WTC11 (cell line): ENCODE measurements around the gene MYO18B. TPM values are rescaled to one million over a fixed set of nuclear protein-coding genes. Genes with fewer than 3 reads are reported as not detected.

ENCODE experiments used
- ATAC-seq: fragments of 200-7000 bp; cut with Tn5 transposase; 2 replicates; pipeline ENCODE4 v1.10.0; 2021; ENCODE audit warnings: mild to moderate bottlenecking, moderate library complexity
- CTCF ChIA-PET: fragments of 300-600 bp; sonication (Branson Sonifier 250); formaldehyde crosslinking; loops from one replicate; lab custom pipeline; 2021; ENCODE audit warnings: antibody characterized with exemption; lab: Charles Lee
- POLR2A ChIA-PET: fragments of 350-600 bp; sonication (Branson Sonifier 250); formaldehyde crosslinking; loops from one replicate; lab custom pipeline; 2021; ENCODE audit warnings: antibody characterized with exemption; lab: Charles Lee
- DNase-seq: peaks from one replicate; pipeline ENCODE4 v3.0.0; 2021; ENCODE audit warnings: low spot score
- H3K27ac Mint-ChIP-seq: 2 replicates; pipeline ENCODE4 v1.8.0; 2021; ENCODE audit warnings: mixed read lengths
- H3K27me3 Mint-ChIP-seq: 2 replicates; pipeline ENCODE4 v1.8.0; 2021; ENCODE audit warnings: low read depth, mild to moderate bottlenecking, moderate library complexity, mixed read lengths
- H3K36me3 Mint-ChIP-seq: 2 replicates; pipeline ENCODE4 v1.8.0; 2021; ENCODE audit warnings: mixed read lengths
- H3K4me1 Mint-ChIP-seq: 2 replicates; pipeline ENCODE4 v1.8.0; 2022; ENCODE audit warnings: mixed read lengths
- H3K4me3 Mint-ChIP-seq: 2 replicates; pipeline ENCODE4 v1.8.0; 2021; ENCODE audit warnings: mild to moderate bottlenecking, moderate library complexity, mixed read lengths
- H3K9me3 Mint-ChIP-seq: 2 replicates; pipeline ENCODE4 v1.8.0; 2021; ENCODE audit warnings: mixed read lengths
- AR ChIP-seq: fragments of 250-450 bp; sonication (Bioruptor Pico); IDR thresholded peaks from 2 replicates; pipeline ENCODE4 v1.9.0; 2021; ENCODE audit warnings: mild to moderate bottlenecking
- ATF2 ChIP-seq: sonication (generic); formaldehyde crosslinking; IDR thresholded peaks from 2 replicates; pipeline ENCODE4 v1.8.1; 2022; ENCODE audit warnings: low read depth, missing genetic modification reagents, borderline replicate concordance
- FOXK1 ChIP-seq: sonication (generic); formaldehyde crosslinking; IDR thresholded peaks from 2 replicates; pipeline ENCODE4 v1.8.0; 2022; ENCODE audit warnings: mild to moderate bottlenecking, moderate library complexity, missing genetic modification reagents
- HMGA2 ChIP-seq: fragments of 250-450 bp; sonication (Bioruptor Pico); IDR thresholded peaks from 2 replicates; pipeline ENCODE4 v1.4.0; 2021; ENCODE audit warnings: mild to moderate bottlenecking, moderate library complexity
- IRF2 ChIP-seq: sonication (generic); formaldehyde crosslinking; IDR thresholded peaks from 2 replicates; pipeline ENCODE4 v1.8.0; 2022; ENCODE audit warnings: low read depth, missing genetic modification reagents, borderline replicate concordance
- JAZF1 ChIP-seq: fragments of 250-450 bp; sonication (Bioruptor Pico); IDR thresholded peaks from 2 replicates; pipeline ENCODE4 v1.9.0; 2021; ENCODE audit warnings: moderate library complexity, mild to moderate bottlenecking, inconsistent platforms
- JUN ChIP-seq: sonication (generic); formaldehyde crosslinking; IDR thresholded peaks from 2 replicates; pipeline ENCODE4 v1.8.0; 2023; ENCODE audit warnings: mild to moderate bottlenecking, missing genetic modification reagents
- NR1H2 ChIP-seq: sonication (generic); formaldehyde crosslinking; IDR thresholded peaks from 2 replicates; pipeline ENCODE4 v1.9.0; 2021; ENCODE audit warnings: mild to moderate bottlenecking, moderate library complexity, missing genetic modification reagents
- PRRX2 ChIP-seq: fragments of 250-450 bp; sonication (Bioruptor Pico); IDR thresholded peaks from 2 replicates; pipeline ENCODE4 v1.8.0; 2021; ENCODE audit warnings: mild to moderate bottlenecking
- SP1 ChIP-seq: sonication (generic); formaldehyde crosslinking; conservative IDR thresholded peaks from 2 replicates; pipeline ENCODE4 v1.8.1; 2022; ENCODE audit warnings: missing genetic modification reagents
- USF2 ChIP-seq: sonication (generic); formaldehyde crosslinking; IDR thresholded peaks from 2 replicates; pipeline ENCODE4 v1.8.1; 2023; ENCODE audit warnings: mild to moderate bottlenecking, missing genetic modification reagents, moderate library complexity
- ZNF121 ChIP-seq: sonication (generic); formaldehyde crosslinking; IDR thresholded peaks from 2 replicates; pipeline ENCODE4 v1.8.0; 2023; ENCODE audit warnings: missing genetic modification reagents
- ZNF138 ChIP-seq: sonication (generic); formaldehyde crosslinking; conservative IDR thresholded peaks from 2 replicates; pipeline ENCODE4 v1.8.1; 2022; ENCODE audit warnings: mild to moderate bottlenecking, moderate library complexity, missing genetic modification reagents
- ZNF263 ChIP-seq: sonication (generic); formaldehyde crosslinking; IDR thresholded peaks from 2 replicates; pipeline ENCODE4 v1.8.1; 2022; ENCODE audit warnings: low read depth, mild to moderate bottlenecking, moderate library complexity, missing genetic modification reagents
- ZNF396 ChIP-seq: fragments of 250-450 bp; sonication (Bioruptor Pico); IDR thresholded peaks from 2 replicates; pipeline ENCODE4 v1.8.0; 2021; ENCODE audit warnings: mild to moderate bottlenecking, moderate library complexity, borderline replicate concordance
- ZNF512 ChIP-seq: sonication (generic); formaldehyde crosslinking; IDR thresholded peaks from 2 replicates; pipeline ENCODE4 v1.8.1; 2022; ENCODE audit warnings: missing genetic modification reagents, borderline replicate concordance
- total RNA-seq: library from RNA; stranded (reverse); gene quantifications from 3 replicates; pipeline ENCODE4 v1.2.3, GENCODE V29; 2021
- TF ChIP-seq, protein P1 (sequence below): fragments of 250-450 bp; sonication (Bioruptor Pico); IDR thresholded peaks from 2 replicates; pipeline ENCODE4 v1.8.0; 2021; ENCODE audit warnings: mild to moderate bottlenecking
- TF ChIP-seq, protein P2 (sequence below): fragments of 250-450 bp; sonication (Bioruptor Pico); IDR thresholded peaks from 2 replicates; pipeline ENCODE4 v1.9.0; 2021; ENCODE audit warnings: mild to moderate bottlenecking
- TF ChIP-seq, protein P3 (sequence below): sonication (generic); formaldehyde crosslinking; IDR thresholded peaks from 2 replicates; pipeline ENCODE4 v1.8.0; 2023; ENCODE audit warnings: mild to moderate bottlenecking, missing genetic modification reagents

Gene MYO18B
- total RNA-seq, 1 experiment from 2014 or later: 0.96 TPM

- no peaks in the 10 kb centered on the region for H3K9me3 Mint-ChIP-seq
- no peak overlapping the region for H3K4me3 Mint-ChIP-seq
- no peak overlapping the region for H3K27ac Mint-ChIP-seq
- ChIA-PET CTCF (interaction anchor here (1.0 to 1.3 kb wide), 2 partner anchors 27 to 202 kb away, joined by 3 to 4 read pairs; no protein-coding TSS in a partner anchor), POLR2A (interaction anchor here (0.5 kb wide), 1 partner anchor 241 kb away, joined by 4 read pairs; no protein-coding TSS in a partner anchor)
- H3K36me3 Mint-ChIP-seq: no peaks in the 10 kb centered on the region
- peaks cover 3% of the 10 kb centered on the region; the same call in 1 of the 2 replicates for H3K4me1 Mint-ChIP-seq
- DNase-seq: no peak
- no peak for ATAC-seq
- no peaks in the 10 kb centered on the region for H3K27me3 Mint-ChIP-seq
- TF ChIP-seq PRRX2 (CRISPR knock-in tag): no peak
- no peak for TF ChIP-seq HMGA2
- TF ChIP-seq, protein P1, sequence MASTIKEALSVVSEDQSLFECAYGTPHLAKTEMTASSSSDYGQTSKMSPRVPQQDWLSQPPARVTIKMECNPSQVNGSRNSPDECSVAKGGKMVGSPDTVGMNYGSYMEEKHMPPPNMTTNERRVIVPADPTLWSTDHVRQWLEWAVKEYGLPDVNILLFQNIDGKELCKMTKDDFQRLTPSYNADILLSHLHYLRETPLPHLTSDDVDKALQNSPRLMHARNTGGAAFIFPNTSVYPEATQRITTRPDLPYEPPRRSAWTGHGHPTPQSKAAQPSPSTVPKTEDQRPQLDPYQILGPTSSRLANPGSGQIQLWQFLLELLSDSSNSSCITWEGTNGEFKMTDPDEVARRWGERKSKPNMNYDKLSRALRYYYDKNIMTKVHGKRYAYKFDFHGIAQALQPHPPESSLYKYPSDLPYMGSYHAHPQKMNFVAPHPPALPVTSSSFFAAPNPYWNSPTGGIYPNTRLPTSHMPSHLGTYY (CRISPR knock-in tag): no peak
- no peak for TF ChIP-seq ZNF512
- no peak for TF ChIP-seq ZNF263 (CRISPR knock-in tag)
- TF ChIP-seq AR (CRISPR knock-in tag): no peak
- no peak for TF ChIP-seq JUN (CRISPR knock-in tag)
- TF ChIP-seq USF2 (CRISPR knock-in tag): no peak
- TF ChIP-seq, protein P2, sequence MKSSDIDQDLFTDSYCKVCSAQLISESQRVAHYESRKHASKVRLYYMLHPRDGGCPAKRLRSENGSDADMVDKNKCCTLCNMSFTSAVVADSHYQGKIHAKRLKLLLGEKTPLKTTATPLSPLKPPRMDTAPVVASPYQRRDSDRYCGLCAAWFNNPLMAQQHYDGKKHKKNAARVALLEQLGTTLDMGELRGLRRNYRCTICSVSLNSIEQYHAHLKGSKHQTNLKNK (CRISPR knock-in tag): no peak
- TF ChIP-seq, protein P3, sequence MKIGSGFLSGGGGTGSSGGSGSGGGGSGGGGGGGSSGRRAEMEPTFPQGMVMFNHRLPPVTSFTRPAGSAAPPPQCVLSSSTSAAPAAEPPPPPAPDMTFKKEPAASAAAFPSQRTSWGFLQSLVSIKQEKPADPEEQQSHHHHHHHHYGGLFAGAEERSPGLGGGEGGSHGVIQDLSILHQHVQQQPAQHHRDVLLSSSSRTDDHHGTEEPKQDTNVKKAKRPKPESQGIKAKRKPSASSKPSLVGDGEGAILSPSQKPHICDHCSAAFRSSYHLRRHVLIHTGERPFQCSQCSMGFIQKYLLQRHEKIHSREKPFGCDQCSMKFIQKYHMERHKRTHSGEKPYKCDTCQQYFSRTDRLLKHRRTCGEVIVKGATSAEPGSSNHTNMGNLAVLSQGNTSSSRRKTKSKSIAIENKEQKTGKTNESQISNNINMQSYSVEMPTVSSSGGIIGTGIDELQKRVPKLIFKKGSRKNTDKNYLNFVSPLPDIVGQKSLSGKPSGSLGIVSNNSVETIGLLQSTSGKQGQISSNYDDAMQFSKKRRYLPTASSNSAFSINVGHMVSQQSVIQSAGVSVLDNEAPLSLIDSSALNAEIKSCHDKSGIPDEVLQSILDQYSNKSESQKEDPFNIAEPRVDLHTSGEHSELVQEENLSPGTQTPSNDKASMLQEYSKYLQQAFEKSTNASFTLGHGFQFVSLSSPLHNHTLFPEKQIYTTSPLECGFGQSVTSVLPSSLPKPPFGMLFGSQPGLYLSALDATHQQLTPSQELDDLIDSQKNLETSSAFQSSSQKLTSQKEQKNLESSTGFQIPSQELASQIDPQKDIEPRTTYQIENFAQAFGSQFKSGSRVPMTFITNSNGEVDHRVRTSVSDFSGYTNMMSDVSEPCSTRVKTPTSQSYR (CRISPR knock-in tag): no peak
- no peak for TF ChIP-seq JAZF1
- no peak for TF ChIP-seq ATF2 (CRISPR knock-in tag)
- no peak for TF ChIP-seq FOXK1
- no peak for TF ChIP-seq ZNF396 (CRISPR knock-in tag)
- no peak for TF ChIP-seq NR1H2 (CRISPR knock-in tag)
- no peak for TF ChIP-seq IRF2 (CRISPR knock-in tag)
- no peak for TF ChIP-seq SP1 (CRISPR knock-in tag)
- TF ChIP-seq ZNF138 (CRISPR knock-in tag): no peak
- TF ChIP-seq ZNF121: no peak
- TF ChIP-seq, all 79 proteins: peak for 0
Observed at GRCh38 chr22:25746012-25746373, 4.0 kb downstream of the MYO18B start.
